HG03103 (cell line): ENCODE measurements around the gene NAA50.
A peak's percentile ranks its signal among the peaks of the same experiment; 100 is the strongest.

Experiments
- ATAC-seq: cut with Tn5 transposase; IDR thresholded peaks from one replicate; pipeline ENCODE4 v1.9.1; 2021; ENCODE audit warnings: low read depth; ENCODE audit not compliant: unreplicated experiment

The NAA50 gene

DNA sequence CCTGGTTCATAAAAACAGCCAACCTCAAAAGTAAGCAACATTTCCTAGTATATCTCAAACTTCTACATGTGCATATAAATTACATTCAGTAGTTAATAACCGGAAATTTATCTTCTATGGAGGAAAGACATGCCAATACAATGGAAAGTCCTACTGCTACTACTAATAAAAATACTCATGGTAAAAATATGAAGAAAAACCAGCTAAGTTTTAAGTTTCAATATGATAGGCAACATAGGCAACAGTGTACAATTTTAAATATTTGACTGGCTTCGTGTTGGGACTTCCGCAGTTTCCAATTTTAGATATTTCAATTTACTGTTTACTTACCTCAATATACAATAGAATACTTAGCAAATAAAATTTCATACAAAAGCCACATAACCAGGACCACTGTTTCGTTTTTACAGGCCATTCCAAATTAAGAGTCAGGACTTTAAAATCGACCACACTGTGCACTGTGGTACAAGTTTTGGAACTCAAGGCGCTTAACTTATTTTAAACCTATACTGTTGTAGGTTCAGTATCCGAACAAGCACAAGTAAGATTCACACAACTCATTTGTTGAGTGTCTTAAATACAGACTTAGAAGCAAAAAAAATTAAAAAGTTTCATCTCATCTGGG is 2.9 kb downstream of the NAA50 start:
- no peak for ATAC-seq

GRCh38 chr3:113741620-113742019 is 4.4 kb downstream of the NAA50 start:
- ATAC-seq, result no peak

DNA sequence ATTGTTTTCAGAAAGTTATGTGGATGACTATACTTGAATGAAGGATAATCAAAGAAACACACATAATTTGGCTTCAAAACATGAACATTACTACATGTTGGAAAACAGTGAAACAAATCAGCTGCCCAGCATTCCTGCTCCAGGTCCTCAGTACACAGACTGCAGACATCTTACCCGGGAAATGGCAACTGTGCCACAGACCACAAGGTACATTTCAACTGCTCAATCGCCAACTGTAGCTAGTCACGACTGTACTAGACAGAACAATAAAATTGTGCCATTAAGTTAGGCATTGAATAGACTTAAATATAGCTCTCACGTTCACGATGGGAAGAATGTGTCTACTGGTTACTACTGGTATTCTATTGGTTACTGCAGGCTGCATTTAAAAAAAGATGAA is 5.0 kb downstream of the NAA50 start:
- ATAC-seq, result no peak

DNA sequence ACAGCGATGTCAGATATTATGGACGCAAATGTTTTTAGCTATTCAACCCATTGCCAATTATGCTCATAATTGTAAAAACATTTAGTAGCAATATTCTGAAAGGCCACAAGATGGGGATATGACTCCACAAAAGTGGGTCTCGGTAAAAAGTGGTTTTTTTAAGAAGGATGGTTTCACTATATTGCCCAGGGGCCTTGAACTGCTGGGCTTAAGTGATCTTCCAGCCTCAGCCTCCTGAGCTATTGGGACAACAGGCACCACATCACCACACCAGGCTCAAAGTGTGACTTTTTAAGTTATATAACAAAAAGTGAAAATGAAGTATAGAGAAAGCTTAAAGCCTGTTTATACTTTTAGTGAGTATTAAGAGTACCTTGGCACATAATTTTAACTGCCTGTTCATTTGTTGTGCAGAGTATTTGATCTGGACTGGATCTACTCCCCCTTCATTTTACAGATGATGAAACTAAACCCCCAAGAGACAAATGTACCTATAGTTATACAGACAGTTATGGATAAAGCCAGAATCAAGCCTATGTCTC is 9.4 kb downstream of the NAA50 start:
- no peak for ATAC-seq

- ATAC-seq, result no peak
These were observed 14.4 kb downstream of the NAA50 start for GRCh38 chr3:113731694-113732093.

DNA sequence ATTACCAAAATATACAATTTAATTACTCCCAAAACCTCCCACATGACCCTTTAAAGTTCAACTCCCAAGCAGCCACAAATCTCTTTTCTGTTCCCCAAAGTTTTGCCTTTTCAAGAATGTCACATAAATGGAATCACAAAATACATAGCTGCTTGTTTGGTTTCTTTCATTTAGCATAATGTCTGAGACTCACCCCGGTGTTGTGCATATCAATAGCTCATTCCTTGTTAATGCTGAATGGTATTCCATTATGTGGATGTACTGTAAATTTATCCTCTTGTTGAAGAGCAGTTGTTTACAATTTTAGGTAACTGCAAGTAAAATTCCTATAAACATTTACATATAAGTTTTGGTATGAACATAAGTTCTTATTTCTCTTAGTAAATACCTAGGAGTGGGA is 15.5 kb downstream of the NAA50 start:
- ATAC-seq, result no peak

DNA sequence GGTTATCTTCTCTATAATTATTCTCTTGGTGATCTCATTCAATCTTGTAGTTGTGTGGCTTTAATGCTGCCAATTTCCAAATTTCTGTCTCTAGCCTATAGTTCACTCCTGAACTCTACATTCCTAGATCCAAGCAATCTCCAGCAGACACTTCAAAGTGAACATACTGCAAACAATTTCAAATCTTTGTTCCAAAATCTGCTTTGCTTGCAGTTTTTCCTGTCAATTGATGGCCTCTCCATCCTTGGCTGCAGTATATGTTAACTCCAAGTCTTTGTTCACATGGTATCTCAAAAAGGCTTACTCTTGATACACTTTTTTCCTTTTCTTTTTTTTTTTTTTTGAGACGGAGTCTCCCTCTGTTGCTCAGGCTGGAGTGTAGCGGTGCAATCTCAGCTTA is 17.4 kb downstream of the NAA50 start:
- no peak for ATAC-seq

GRCh38 chr3:113721636-113722035 is 24.4 kb downstream of the NAA50 start:
- no peak for ATAC-seq

DNA sequence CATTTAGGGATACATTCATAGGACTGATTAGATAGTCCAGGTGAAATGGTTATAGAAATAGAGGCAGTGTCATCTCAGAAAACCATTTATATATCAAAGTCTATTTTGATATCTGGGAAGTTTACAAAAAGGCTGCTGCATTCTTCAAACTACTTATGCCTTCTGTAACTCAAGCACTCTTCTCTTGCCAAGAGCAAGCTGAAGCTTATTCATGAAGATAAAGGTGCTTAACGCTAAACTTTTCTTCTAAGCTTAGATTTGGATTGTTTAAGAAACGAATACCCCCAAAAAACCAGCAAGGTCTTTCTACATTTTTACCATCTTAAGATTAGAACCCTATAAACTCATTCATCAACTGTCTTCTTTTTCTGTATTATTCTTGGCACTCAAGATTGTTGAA is 26.3 kb downstream of the NAA50 start:
- ATAC-seq, result no peak

DNA sequence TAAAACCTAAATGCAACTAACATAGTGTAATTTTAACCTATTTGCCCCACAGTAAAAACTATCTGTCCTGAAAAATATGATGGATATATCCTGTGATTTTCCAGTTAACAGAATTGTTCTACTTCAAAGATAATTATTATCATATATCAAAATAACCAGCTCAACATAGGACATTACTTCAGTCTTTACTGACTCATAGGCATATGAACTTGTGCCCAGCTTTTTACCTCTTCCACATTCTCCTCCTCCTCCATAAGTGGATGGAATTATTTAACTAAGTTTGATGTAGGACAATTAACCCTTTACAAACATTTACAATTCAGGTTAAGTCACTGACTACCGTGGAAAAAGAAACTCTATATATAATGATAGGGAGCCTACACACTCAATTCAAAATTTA is 26.8 kb downstream of the NAA50 start:
- no peak for ATAC-seq

GRCh38 chr3:113717818-113718217 is 28.2 kb downstream of the NAA50 start:
- ATAC-seq, result no peak

- ATAC-seq, result no peak
These were observed 28.7 kb downstream of the NAA50 start for GRCh38 chr3:113717308-113717707.

GRCh38 chr3:113714702-113715101 is 31.3 kb downstream of the NAA50 start:
- no peak for ATAC-seq

DNA sequence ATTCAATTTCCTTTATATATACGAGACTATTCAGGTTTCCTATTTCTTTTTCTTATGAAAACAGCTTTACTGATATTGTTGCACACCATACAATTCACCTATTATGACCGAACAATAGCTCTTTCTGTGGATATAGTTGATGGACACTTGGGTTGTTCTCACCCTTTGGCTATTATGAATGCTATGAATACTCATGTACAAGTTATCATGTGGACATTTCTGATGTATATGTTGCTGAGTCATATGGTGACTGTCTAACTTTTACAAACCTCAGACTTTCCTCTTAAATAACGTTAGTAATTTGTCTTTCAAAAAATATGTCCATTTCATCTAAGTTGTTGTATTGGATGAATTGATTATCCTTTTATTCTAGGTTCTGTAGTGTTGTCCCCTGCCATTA is 33.9 kb downstream of the NAA50 start:
- no peak for ATAC-seq

GRCh38 chr3:113707835-113708234 is 38.2 kb downstream of the NAA50 start:
- ATAC-seq, result no peak

DNA sequence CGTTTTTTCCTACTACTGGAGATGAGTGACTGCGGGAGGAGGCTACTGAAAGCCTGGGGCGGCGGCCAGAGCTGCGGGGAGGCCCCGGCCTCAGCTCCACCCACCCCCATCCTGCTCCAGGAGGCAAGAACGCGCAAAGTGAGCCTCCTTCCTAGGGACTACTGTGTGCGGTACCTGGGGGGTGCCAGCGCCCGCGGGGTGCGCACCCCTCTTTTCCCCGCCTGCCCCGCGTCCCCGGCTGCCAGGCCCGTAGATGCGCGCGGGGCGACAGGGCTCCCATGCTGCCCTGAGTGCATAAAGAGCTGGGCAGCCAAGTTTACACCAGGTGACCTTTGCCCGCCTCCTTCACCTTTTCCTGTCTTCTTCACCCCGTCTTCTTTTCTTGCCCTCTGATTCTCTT is 47.1 kb downstream of the NAA50 start:
- ATAC-seq, result no peak

DNA sequence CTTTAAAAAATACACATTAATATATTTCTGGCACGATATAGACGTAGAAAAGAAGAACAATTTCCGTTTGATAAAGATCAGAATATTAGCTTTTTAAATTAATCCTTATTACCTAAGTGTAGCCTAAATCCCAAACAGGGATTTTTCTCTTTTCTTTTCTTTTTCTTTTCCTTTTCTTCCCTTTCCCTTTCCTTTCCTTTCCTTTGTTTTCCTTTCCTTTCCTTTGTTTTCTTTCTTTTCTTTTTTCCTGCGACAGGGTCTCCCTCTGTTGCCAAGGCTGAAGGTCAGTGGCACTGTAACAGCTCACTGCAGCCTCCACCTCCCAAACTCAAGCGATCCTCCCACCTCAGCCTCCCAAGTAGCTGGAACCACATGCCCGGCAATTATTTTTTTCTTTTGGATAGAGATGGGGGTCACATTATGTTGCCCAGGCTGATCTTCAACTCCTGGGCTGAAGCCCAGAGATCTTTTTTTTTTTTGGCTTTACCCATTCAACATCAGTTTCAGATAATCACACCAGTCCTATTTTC is 47.8 kb downstream of the NAA50 start:
- ATAC-seq, result no peak

DNA sequence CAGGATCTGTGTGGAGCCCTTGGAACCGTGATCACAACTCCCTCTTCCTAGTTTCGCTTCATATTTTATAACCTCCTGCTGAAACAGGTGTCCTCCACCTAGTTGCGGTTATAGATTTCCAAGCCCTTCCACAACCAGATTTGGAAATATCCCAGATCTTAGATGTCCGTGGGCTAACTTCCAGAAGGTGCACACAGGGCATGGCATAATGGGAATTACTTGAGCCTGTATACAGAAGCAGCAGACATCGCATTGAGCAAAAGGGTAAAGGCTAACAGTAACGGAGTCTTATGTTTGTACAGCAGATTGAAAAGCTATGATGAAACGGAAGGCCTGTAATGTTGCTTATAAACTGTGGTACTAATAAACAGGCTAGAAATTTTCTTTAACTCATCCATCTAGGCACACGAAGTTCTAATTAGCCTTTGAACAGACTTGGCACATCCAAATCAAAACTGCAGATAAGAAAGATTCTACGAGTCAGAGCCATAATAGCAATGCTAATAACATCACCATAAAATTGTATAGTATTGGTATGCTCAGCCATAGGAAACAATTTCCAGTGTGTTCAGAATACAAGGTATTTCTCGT is 48.5 kb downstream of the NAA50 start:
- ATAC-seq, result no peak

DNA sequence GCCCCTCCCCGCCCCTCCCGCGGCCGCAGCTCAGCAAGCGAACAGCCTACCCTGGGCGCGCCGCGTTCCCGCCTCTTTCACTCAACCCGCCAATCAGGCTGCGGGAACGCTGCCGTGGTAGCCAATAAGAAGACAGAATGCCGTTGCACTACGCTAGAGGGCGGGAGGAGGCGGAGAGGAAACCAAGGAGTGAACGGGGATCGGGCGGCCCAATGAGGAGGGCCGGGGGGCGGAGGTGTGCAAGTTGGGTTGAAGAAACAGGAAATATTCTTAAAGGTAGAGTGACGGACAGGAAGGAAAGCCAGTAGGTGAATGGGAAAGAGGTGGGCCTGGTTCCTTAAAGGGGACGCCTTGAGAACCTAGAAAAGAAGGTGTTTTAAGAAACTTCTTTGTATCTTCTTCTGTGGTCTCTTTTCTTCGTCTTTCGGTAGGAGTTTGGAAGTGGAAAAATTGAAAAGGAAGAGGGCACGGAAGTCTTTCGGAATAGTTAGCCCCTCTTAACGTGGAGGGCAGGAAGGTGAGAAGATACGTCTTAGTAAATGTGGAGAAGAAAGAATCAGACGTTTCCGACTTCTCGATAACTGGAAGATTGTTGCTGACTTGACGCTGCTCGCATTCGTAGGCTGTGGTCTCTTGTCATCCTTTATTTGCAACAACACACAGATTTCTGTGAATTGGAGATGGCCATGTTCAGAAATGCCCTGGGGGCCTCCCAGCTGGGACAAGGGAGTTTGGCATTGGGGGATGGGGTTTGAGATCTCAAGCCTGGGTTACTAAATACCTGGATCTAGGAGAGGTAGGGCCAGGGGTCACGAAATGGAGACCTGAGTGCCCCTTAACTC is 49.2 kb downstream of the NAA50 start:
- peak; percentile 90 for ATAC-seq

GRCh38 chr3:113695786-113696645 is 50.0 kb downstream of the NAA50 start, which contains the start of gene USF3:
Gene USF3, minus strand, starts transcription at chr3:113696642. Its CDS starts 21,764 bp downstream, at chr3:113674878.
- ATAC-seq, result peak; percentile 55
